ENCODE measurements around the gene SCIN. TPM values are rescaled to one million over a fixed set of nuclear protein-coding genes. Genes with fewer than 3 reads are reported as not detected.

Gene SCIN
- total RNA-seq, 1 donor from 2014 or later: 3.9 TPM

GRCh38 chr7:12683678-12684585 is 113.4 kb downstream of the SCIN start:
- TF ChIP-seq CTCF (conservative IDR thresholded peaks at IDR 0.05): peak; percentile 70
- H3K4me1 Mint-ChIP-seq (ENCODE audit: unreplicated experiment): peaks cover 12% of the 10 kb centered on the region
- peak overlapping the region; percentile 57 for H3K4me3 Mint-ChIP-seq
- DNase-seq (ENCODE audit: extremely low spot score, unreplicated experiment): no peak
- no peak overlapping the region for H3K27ac Mint-ChIP-seq
- H3K9me3 Mint-ChIP-seq: no peaks in the 10 kb centered on the region
- no peaks in the 10 kb centered on the region for H3K36me3 Mint-ChIP-seq
- no peaks in the 10 kb centered on the region for H3K27me3 Mint-ChIP-seq

DNA sequence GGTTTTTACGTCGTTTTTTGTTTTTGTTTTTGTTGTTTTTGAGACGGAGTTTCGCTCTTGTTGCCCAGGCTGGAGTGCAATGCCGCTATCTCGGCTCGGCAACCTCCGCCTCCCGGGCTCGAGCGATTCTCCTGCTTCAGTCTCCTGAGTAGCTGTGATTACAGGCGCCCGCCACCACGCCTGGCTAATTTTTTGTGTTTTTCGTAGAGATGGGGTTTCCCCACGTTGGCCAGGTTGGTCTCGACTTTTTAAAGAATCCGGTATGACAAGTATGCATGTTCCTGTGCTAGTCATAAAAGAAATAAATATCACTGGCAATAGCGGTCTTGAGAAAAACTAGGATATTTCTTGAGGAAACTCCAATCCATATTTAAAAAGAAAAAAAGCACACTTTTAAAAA is 114.2 kb downstream of the SCIN start:
- TF ChIP-seq CTCF (conservative IDR thresholded peaks at IDR 0.05): no peak
- no peak for DNase-seq (ENCODE audit: extremely low spot score, unreplicated experiment)
- Mint-ChIP-seq H3K4me1 (ENCODE audit: unreplicated experiment) (peaks cover 20% of the 10 kb centered on the region), H3K9me3 (no peaks in the 10 kb centered on the region), H3K27me3 (no peaks in the 10 kb centered on the region), H3K27ac (no peak overlapping the region), H3K4me3 (no peak overlapping the region), H3K36me3 (no peaks in the 10 kb centered on the region)

DNA sequence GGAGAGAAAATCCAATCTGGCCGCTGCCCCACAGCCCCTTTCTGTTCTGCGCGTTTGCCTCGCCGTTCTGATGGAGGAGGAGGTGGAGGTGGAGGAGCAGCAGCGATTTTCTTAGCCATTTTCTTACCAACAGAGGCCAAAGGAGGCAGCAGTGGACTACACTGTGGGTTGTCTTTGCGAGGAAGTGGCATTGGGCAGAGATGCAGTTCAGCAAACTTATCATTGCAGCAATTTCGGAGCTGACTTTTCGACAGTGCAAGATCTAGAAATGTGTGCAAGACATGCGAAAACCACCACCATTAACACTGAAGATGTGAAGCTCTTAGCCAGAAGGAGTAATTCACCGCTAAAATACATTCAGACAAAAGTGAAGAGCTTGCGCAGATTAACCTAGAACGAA is 115.0 kb downstream of the SCIN start:
- TF ChIP-seq CTCF (conservative IDR thresholded peaks at IDR 0.05): peak; percentile 71
- DNase-seq (ENCODE audit: extremely low spot score, unreplicated experiment): no peak
- H3K4me1 Mint-ChIP-seq (ENCODE audit: unreplicated experiment): peaks cover 26% of the 10 kb centered on the region
- no peaks in the 10 kb centered on the region for H3K36me3 Mint-ChIP-seq
- H3K27ac Mint-ChIP-seq: peak overlapping the region; percentile 82
- H3K9me3 Mint-ChIP-seq: no peaks in the 10 kb centered on the region
- H3K27me3 Mint-ChIP-seq: no peaks in the 10 kb centered on the region
- peak overlapping the region; percentile 87 for H3K4me3 Mint-ChIP-seq

- Mint-ChIP-seq H3K36me3 (no peaks in the 10 kb centered on the region), H3K27ac (peak overlapping the region; percentile 82), H3K4me1 (ENCODE audit: unreplicated experiment) (peaks cover 26% of the 10 kb centered on the region), H3K4me3 (peak overlapping the region; percentile 95), H3K9me3 (no peaks in the 10 kb centered on the region), H3K27me3 (no peaks in the 10 kb centered on the region)
- DNase-seq (ENCODE audit: extremely low spot score, unreplicated experiment): peak; percentile 96
- peak; percentile 97 for TF ChIP-seq CTCF (conservative IDR thresholded peaks at IDR 0.05)
Observed at GRCh38 chr7:12686234-12686890, 115.8 kb downstream of the SCIN start.

GRCh38 chr7:12686891-12687717 is 116.6 kb downstream of the SCIN start, which contains the start of gene ARL4A:
TSS of gene ARL4A (plus strand) at chr7:12687633. CDS start at chr7:12688255, 622 bp downstream.
- Mint-ChIP-seq H3K4me1 (ENCODE audit: unreplicated experiment) (peaks cover 26% of the 10 kb centered on the region), H3K36me3 (peaks cover under 1% of the 10 kb centered on the region), H3K27me3 (no peaks in the 10 kb centered on the region), H3K27ac (peak within 1 kb of the TSS; percentile 88), H3K4me3 (peak within 1 kb of the TSS; percentile 95), H3K9me3 (no peaks in the 10 kb centered on the region)
- peak; percentile 68 for TF ChIP-seq CTCF (conservative IDR thresholded peaks at IDR 0.05)
- DNase-seq (ENCODE audit: extremely low spot score, unreplicated experiment): peak; percentile 97

All from type B pancreatic cell (in vitro differentiated cells).